ENCODE data around the gene SRRD.

Gene SRRD

DNA sequence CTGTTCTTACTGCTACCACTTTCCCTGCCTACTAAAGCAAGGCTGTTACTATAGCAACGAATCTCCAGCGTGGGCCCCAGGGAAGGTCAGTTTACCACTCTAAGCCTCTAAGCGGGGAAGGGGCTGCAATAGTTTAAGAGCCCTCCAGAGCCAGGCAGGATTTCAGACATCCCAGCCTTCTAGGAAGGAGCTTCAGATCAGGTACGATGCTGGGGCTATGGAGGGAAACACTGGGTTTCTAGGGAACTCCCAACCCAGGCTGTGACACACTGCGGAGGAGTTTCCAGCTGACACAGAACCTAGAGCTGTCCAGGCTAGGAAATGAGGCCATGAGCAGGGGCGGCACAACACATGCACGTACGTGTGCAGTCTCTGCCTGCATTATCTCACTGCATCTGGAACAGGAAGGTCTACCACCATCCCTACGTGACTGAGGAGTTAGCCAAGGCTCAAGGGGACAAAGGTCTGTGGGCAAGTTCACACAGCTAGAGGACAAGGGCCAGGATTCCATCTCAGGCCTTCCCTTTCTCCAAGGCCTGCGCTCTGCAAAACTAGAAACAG lies 20.5 kb upstream of the SRRD start:
- TF ChIP-seq, protein P1, sequence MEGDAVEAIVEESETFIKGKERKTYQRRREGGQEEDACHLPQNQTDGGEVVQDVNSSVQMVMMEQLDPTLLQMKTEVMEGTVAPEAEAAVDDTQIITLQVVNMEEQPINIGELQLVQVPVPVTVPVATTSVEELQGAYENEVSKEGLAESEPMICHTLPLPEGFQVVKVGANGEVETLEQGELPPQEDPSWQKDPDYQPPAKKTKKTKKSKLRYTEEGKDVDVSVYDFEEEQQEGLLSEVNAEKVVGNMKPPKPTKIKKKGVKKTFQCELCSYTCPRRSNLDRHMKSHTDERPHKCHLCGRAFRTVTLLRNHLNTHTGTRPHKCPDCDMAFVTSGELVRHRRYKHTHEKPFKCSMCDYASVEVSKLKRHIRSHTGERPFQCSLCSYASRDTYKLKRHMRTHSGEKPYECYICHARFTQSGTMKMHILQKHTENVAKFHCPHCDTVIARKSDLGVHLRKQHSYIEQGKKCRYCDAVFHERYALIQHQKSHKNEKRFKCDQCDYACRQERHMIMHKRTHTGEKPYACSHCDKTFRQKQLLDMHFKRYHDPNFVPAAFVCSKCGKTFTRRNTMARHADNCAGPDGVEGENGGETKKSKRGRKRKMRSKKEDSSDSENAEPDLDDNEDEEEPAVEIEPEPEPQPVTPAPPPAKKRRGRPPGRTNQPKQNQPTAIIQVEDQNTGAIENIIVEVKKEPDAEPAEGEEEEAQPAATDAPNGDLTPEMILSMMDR (conservative IDR thresholded peaks at IDR 0.05; ENCODE audit: low read depth, low read length) = no peak
- Histone ChIP-seq H3K27ac (no peak overlapping the region), H3K4me2 (no peak overlapping the region), H2AFZ (ENCODE audit: low read depth) (no peak overlapping the region), H3K9ac (no peak overlapping the region), H3K4me3 (IDR thresholded peaks at IDR 0.05; ENCODE audit: insufficient read depth, low read depth, low read length) (no peak overlapping the region), H3K4me1 (ENCODE audit: low read depth, poor library complexity, severe bottlenecking) (no peaks in the 10 kb centered on the region), H3K79me2 (ENCODE audit: insufficient read depth, low read depth) (no peaks in the 10 kb centered on the region), H3K27me3 (ENCODE audit: insufficient read depth, low read depth) (no peaks in the 10 kb centered on the region), H3K36me3 (ENCODE audit: insufficient read depth) (no peaks in the 10 kb centered on the region), H4K20me1 (ENCODE audit: insufficient read depth) (no peaks in the 10 kb centered on the region)

DNA sequence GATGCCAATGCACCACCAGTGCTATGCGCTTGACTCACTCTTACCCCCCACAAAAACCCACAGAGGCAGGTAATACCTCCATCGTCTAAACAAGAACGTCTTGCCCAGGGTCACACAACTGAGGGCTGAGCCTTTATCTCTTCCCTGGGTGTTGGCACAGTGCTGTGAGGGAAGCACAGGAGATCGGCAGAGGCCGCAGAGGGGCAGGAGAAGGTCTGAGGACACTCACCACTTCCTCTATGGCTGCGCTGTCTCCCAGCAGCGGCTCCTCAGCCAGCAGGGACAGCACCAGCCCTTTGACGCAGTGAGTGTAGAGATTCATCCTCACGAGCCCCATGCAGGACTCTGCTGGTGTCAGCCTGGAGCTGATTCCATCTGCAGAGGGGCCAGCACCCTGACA lies 20.0 kb upstream of the SRRD start:
- Histone ChIP-seq H3K4me3 (IDR thresholded peaks at IDR 0.05; ENCODE audit: insufficient read depth, low read depth, low read length) (no peak overlapping the region), H3K27me3 (ENCODE audit: insufficient read depth, low read depth) (no peaks in the 10 kb centered on the region), H2AFZ (ENCODE audit: low read depth) (no peak overlapping the region), H3K4me1 (ENCODE audit: low read depth, poor library complexity, severe bottlenecking) (no peaks in the 10 kb centered on the region), H3K36me3 (ENCODE audit: insufficient read depth) (no peaks in the 10 kb centered on the region), H4K20me1 (ENCODE audit: insufficient read depth) (no peaks in the 10 kb centered on the region), H3K9ac (no peak overlapping the region), H3K27ac (no peak overlapping the region), H3K4me2 (no peak overlapping the region), H3K79me2 (ENCODE audit: insufficient read depth, low read depth) (no peaks in the 10 kb centered on the region)
- TF ChIP-seq, protein P1 (conservative IDR thresholded peaks at IDR 0.05; ENCODE audit: low read depth, low read length) = no peak

DNA sequence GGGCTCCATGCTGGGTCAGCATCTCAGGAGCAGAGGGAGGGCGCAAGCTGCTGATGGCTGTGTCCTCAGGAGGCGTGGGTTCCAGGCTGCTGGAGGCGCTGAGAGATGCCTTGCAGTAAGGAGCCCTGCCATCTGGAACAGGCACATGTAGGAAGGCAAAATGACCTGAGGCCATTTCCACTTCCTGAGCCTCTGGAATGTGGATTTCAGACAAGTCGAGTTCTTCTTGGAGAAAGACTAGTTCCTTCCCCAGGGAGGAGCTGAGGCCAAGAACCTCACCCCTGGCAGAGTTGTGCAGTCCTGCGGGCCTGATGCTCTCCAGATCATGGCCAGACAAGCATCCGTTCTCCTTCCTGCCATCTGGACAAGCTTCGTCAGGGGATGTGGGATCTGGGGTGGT lies 19.4 kb upstream of the SRRD start:
- Histone ChIP-seq H3K4me1 (ENCODE audit: low read depth, poor library complexity, severe bottlenecking) (no peaks in the 10 kb centered on the region), H3K4me2 (no peak overlapping the region), H3K36me3 (ENCODE audit: insufficient read depth) (no peaks in the 10 kb centered on the region)

DNA sequence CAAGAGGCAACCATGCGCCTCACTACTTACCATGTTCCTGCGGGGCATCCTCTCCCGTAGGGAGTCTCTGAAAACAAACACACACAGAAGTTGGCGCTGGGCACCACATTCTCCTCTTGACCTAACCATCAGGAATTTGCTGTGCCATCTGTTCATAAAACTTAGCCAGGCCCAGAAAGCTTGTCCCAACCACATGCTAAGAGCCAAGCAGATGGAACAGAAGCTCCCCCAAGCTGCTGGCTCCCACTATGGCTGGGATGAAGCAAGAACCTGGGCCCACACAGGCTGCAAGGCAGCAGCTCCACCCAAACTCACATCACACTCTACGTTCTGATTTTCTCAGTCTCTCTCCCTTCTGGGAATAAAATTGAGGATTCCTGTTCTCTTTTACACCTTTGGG lies 17.5 kb upstream of the SRRD start:
- Histone ChIP-seq H3K27me3 (ENCODE audit: insufficient read depth, low read depth) (no peaks in the 10 kb centered on the region), H3K4me3 (IDR thresholded peaks at IDR 0.05; ENCODE audit: insufficient read depth, low read depth, low read length) (no peak overlapping the region), H3K27ac (no peak overlapping the region), H3K4me1 (ENCODE audit: low read depth, poor library complexity, severe bottlenecking) (no peaks in the 10 kb centered on the region), H3K9ac (no peak overlapping the region), H3K36me3 (ENCODE audit: insufficient read depth) (no peaks in the 10 kb centered on the region), H4K20me1 (ENCODE audit: insufficient read depth) (no peaks in the 10 kb centered on the region), H3K4me2 (no peak overlapping the region), H2AFZ (ENCODE audit: low read depth) (no peak overlapping the region), H3K79me2 (ENCODE audit: insufficient read depth, low read depth) (no peaks in the 10 kb centered on the region)
- TF ChIP-seq, protein P1 (conservative IDR thresholded peaks at IDR 0.05; ENCODE audit: low read depth, low read length) = no peak

More for the DNA sequence above, 19.4 kb upstream of the SRRD start:
- no peaks in the 10 kb centered on the region for H3K79me2 ChIP-seq (ENCODE audit: insufficient read depth, low read depth)
- H3K4me3 ChIP-seq (IDR thresholded peaks at IDR 0.05; ENCODE audit: insufficient read depth, low read depth, low read length) = no peak overlapping the region
- no peak overlapping the region for H3K27ac ChIP-seq
- H3K27me3 ChIP-seq (ENCODE audit: insufficient read depth, low read depth) = no peaks in the 10 kb centered on the region
- TF ChIP-seq, protein P1 (conservative IDR thresholded peaks at IDR 0.05; ENCODE audit: low read depth, low read length) = no peak
- no peak overlapping the region for H3K9ac ChIP-seq
- no peaks in the 10 kb centered on the region for H4K20me1 ChIP-seq (ENCODE audit: insufficient read depth)
- no peak overlapping the region for H2AFZ ChIP-seq (ENCODE audit: low read depth)
